ENCODE results near the gene STPG1. TPM values are rescaled to one million over a fixed set of nuclear protein-coding genes. Genes with fewer than 3 reads are reported as not detected.

The STPG1 gene
- total RNA-seq, 2 donors from 2014 or later, result 9.8 to 10.8 TPM

GRCh38 chr1:24336075-24336474, 77.5 kb downstream of the STPG1 start:
- Histone ChIP-seq H3K27me3 (replicated peaks; ENCODE audit: insufficient read depth) (no peaks in the 10 kb centered on the region), H3K9me3 (no peaks in the 10 kb centered on the region), H3K36me3 (no peaks in the 10 kb centered on the region), H3K4me3 (no peak overlapping the region), H3K27ac (no peak overlapping the region), H3K4me1 (replicated peaks) (no peaks in the 10 kb centered on the region)
- DNase-seq (ENCODE audit: low spot score), result no peak
- intact Hi-C loops (cut with DNase I), result no loop called here
- 57% methylated on average over 5 of the region's 5 CpGs for WGBS
- TF ChIP-seq POLR2A (IDR thresholded peaks at IDR 0.05) (no peak), POLR2AphosphoS5 (IDR thresholded peaks at IDR 0.05) (no peak), CTCF (IDR thresholded peaks at IDR 0.05) (no peak)

GRCh38 chr1:24331961-24332673, 81.5 kb downstream of the STPG1 start:
- no peak for DNase-seq (ENCODE audit: low spot score)
- Histone ChIP-seq H3K4me1 (replicated peaks) (no peaks in the 10 kb centered on the region), H3K9me3 (no peaks in the 10 kb centered on the region), H3K36me3 (no peaks in the 10 kb centered on the region), H3K4me3 (no peak overlapping the region), H3K27ac (no peak overlapping the region), H3K27me3 (replicated peaks; ENCODE audit: insufficient read depth) (no peaks in the 10 kb centered on the region)
- TF ChIP-seq CTCF (IDR thresholded peaks at IDR 0.05) (no peak), POLR2AphosphoS5 (IDR thresholded peaks at IDR 0.05) (no peak), POLR2A (IDR thresholded peaks at IDR 0.05) (no peak)
- intact Hi-C loops (cut with DNase I), result no loop called here
- 93% methylated on average over 7 of the region's 7 CpGs for WGBS

GRCh38 chr1:24329797-24330543, 83.6 kb downstream of the STPG1 start:
- Histone ChIP-seq H3K27ac (no peak overlapping the region), H3K36me3 (no peaks in the 10 kb centered on the region), H3K27me3 (replicated peaks; ENCODE audit: insufficient read depth) (no peaks in the 10 kb centered on the region), H3K9me3 (no peaks in the 10 kb centered on the region), H3K4me1 (replicated peaks) (no peaks in the 10 kb centered on the region), H3K4me3 (no peak overlapping the region)
- TF ChIP-seq POLR2AphosphoS5 (IDR thresholded peaks at IDR 0.05) (no peak), POLR2A (IDR thresholded peaks at IDR 0.05) (no peak), CTCF (IDR thresholded peaks at IDR 0.05) (no peak)
- 95% methylated on average over 2 of the region's 2 CpGs for WGBS
- no peak for DNase-seq (ENCODE audit: low spot score)
- intact Hi-C loops (cut with DNase I), result no loop called here

- Histone ChIP-seq H3K27ac (no peak overlapping the region), H3K4me1 (replicated peaks) (no peaks in the 10 kb centered on the region), H3K4me3 (no peak overlapping the region), H3K27me3 (replicated peaks; ENCODE audit: insufficient read depth) (no peaks in the 10 kb centered on the region), H3K36me3 (no peaks in the 10 kb centered on the region), H3K9me3 (no peaks in the 10 kb centered on the region)
- no peak for TF ChIP-seq POLR2A (IDR thresholded peaks at IDR 0.05)
- TF ChIP-seq CTCF (IDR thresholded peaks at IDR 0.05), result no peak
- TF ChIP-seq POLR2AphosphoS5 (IDR thresholded peaks at IDR 0.05), result no peak
- intact Hi-C loops (cut with DNase I), result no loop called here
- WGBS, result 84% methylated on average over 9 of the region's 9 CpGs
- no peak for DNase-seq (ENCODE audit: low spot score)
Measured at GRCh38 chr1:24329331-24329730, 84.3 kb downstream of the STPG1 start.
